ENCODE data around the gene ASXL3. TPM values are rescaled to one million over a fixed set of nuclear protein-coding genes. Genes with fewer than 3 reads are reported as not detected.
A peak's percentile ranks its signal among the peaks of the same experiment; 100 is the strongest.

ASXL3 gene
- total RNA-seq (2021) (0.11 TPM in 2 replicates), Bru-seq, nascent RNA (percentile 16 among the genes with signal in this experiment), BruChase-seq, experiment 1, labeled RNA remaining after a 2-hour chase (percentile 16 among the genes with signal in this experiment), BruChase-seq, experiment 2, labeled RNA remaining after a 6-hour chase (percentile 3 among the genes with signal in this experiment)
- long read RNA-seq: 0 reads

DNA sequence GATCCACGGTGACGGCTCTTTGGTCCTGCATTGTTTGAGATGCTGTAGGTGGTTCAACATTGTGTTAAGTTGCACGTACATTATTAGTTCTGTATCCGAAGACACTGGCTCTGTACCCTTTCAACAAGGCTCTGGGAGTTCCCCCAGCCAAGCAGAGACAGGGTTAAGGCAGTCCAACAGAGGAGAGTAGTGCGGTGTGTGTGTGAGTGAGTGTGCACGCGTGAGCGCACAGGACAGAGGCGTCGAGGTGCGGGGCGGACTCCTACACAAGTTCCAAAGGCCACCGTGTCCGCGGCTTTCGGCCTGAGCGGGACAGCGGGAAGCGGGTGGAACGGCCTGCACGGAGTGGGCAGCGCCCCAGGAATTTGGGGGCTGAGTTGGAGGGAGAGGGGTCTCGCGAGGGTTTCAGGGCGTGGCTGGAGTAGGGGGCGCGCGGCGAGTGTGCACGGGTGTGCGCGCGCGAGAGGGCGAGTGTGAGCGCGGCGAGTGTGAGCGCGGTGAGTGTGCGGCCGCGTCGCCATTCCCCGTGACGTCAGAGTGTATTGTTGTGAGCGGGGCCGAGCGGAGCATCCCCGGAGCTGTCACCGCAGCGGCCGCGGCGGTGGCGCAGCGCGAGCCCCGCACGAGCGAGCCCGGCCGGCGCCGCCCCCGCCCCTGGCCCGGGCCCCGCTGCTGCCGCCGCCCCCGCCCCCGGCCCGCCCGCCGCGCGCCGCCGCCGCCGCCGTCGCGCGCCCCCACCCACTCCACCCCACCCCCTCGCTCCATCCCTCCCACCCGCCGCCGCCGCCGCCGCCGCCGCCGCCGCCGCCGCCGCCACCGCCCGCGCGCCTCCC lies at the start of gene ASXL3:
ASXL3 (plus strand) TSS at position 535 of the 833 bp plus-strand sequence. CDS start 413 bp downstream, outside the sequence.
- peak within 1 kb of the TSS; percentile 47 for H3K4me3 ChIP-seq (ENCODE audit: low read depth, low read length, poor library complexity, severe bottlenecking)
- POLR2A ChIA-PET (ENCODE audit: low non-redundant PET): no interaction called here
- no peaks in the 10 kb centered on the region for H3K36me3 ChIP-seq (ENCODE audit: insufficient read depth, low read length, poor library complexity, severe bottlenecking)
- peak; percentile 20 for DNase-seq (ENCODE audit: low spot score)
- no peak for TF ChIP-seq EZH2 (IDR thresholded peaks at IDR 0.05; ENCODE audit: borderline replicate concordance, low read depth, low read length, poor library complexity, severe bottlenecking)
- TF ChIP-seq, protein P1, sequence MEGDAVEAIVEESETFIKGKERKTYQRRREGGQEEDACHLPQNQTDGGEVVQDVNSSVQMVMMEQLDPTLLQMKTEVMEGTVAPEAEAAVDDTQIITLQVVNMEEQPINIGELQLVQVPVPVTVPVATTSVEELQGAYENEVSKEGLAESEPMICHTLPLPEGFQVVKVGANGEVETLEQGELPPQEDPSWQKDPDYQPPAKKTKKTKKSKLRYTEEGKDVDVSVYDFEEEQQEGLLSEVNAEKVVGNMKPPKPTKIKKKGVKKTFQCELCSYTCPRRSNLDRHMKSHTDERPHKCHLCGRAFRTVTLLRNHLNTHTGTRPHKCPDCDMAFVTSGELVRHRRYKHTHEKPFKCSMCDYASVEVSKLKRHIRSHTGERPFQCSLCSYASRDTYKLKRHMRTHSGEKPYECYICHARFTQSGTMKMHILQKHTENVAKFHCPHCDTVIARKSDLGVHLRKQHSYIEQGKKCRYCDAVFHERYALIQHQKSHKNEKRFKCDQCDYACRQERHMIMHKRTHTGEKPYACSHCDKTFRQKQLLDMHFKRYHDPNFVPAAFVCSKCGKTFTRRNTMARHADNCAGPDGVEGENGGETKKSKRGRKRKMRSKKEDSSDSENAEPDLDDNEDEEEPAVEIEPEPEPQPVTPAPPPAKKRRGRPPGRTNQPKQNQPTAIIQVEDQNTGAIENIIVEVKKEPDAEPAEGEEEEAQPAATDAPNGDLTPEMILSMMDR (conservative IDR thresholded peaks at IDR 0.05; ENCODE audit: low read depth, low read length): no peak
- intact Hi-C loops (cut with micrococcal nuclease; ENCODE audit: unreplicated experiment): no loop called here
- BruUV-seq (replicated peaks): no TSS peak
- no peaks in the 10 kb centered on the region for H3K9me3 ChIP-seq (ENCODE audit: low read depth, low read length, poor library complexity, severe bottlenecking)
- CTCF ChIA-PET: no interaction called here
- H3K4me1 ChIP-seq (ENCODE audit: insufficient read depth, low read length, poor library complexity, severe bottlenecking): no peaks in the 10 kb centered on the region
- H3K27me3 ChIP-seq (replicated peaks; ENCODE audit: insufficient read depth, low read depth, low read length, poor library complexity): peaks cover 70% of the 10 kb centered on the region
- H3K27ac ChIP-seq (ENCODE audit: low read depth, low read length, poor library complexity, severe bottlenecking): no peak within 1 kb of the TSS

DNA sequence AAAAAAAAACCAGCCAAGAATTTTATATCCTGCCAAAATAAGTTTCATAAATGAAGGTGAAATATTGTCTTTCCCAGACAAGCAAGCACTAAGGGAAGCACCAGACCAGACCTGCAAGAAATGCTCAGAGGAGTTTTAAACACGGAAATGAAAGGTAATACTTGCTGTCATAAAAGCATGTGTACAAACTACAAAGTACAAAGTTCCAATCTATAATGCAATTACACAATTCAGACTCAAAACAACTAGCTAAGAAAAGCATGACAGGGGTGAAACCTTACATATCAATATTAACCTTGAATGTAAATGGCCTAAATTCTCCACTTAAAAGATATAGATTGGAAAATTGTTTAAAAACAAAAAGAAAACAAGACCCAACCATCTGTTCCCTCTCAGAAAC lies 45.0 kb upstream of the ASXL3 start:
- H3K4me1 ChIP-seq (ENCODE audit: insufficient read depth, low read length, poor library complexity, severe bottlenecking): no peaks in the 10 kb centered on the region
- intact Hi-C loops (cut with micrococcal nuclease; ENCODE audit: unreplicated experiment): no loop called here
- TF ChIP-seq, protein P1 (conservative IDR thresholded peaks at IDR 0.05; ENCODE audit: low read depth, low read length): no peak
- TF ChIP-seq EZH2 (IDR thresholded peaks at IDR 0.05; ENCODE audit: borderline replicate concordance, low read depth, low read length, poor library complexity, severe bottlenecking): no peak
- H3K27me3 ChIP-seq (replicated peaks; ENCODE audit: insufficient read depth, low read depth, low read length, poor library complexity): no peaks in the 10 kb centered on the region
- H3K27ac ChIP-seq (ENCODE audit: low read depth, low read length, poor library complexity, severe bottlenecking): no peak overlapping the region
- H3K4me3 ChIP-seq (ENCODE audit: low read depth, low read length, poor library complexity, severe bottlenecking): no peak overlapping the region
- ChIA-PET POLR2A (ENCODE audit: low non-redundant PET) (no interaction called here), CTCF (no interaction called here)
- no peaks in the 10 kb centered on the region for H3K36me3 ChIP-seq (ENCODE audit: insufficient read depth, low read length, poor library complexity, severe bottlenecking)
- DNase-seq (ENCODE audit: low spot score): no peak
- BruUV-seq (replicated peaks): no TSS peak
- H3K9me3 ChIP-seq (ENCODE audit: low read depth, low read length, poor library complexity, severe bottlenecking): no peaks in the 10 kb centered on the region

DNA sequence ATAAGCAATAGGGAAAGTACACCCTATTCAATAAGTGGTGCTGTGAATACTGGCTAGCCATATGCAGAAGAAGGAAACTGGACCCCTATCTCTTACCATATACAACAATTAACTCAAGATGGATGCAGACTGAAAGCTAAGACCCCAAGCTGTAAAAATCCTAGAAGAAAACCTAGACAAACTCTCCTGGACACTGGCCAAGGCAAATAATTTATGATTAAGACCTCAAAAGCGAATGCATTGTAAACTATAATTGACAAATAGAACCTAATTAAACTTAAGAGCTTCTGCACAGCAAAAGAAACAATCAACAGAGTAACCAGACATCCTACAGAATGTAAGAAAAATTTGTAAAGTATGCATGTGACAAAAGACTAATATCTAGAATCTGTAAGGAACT lies 41.1 kb upstream of the ASXL3 start:
- no peak overlapping the region for H3K4me3 ChIP-seq (ENCODE audit: low read depth, low read length, poor library complexity, severe bottlenecking)
- POLR2A ChIA-PET (ENCODE audit: low non-redundant PET): no interaction called here
- intact Hi-C loops (cut with micrococcal nuclease; ENCODE audit: unreplicated experiment): no loop called here
- H3K9me3 ChIP-seq (ENCODE audit: low read depth, low read length, poor library complexity, severe bottlenecking): no peaks in the 10 kb centered on the region
- no peaks in the 10 kb centered on the region for H3K27me3 ChIP-seq (replicated peaks; ENCODE audit: insufficient read depth, low read depth, low read length, poor library complexity)
- no TSS peak for BruUV-seq (replicated peaks)
- CTCF ChIA-PET: no interaction called here
- no peaks in the 10 kb centered on the region for H3K4me1 ChIP-seq (ENCODE audit: insufficient read depth, low read length, poor library complexity, severe bottlenecking)
- H3K27ac ChIP-seq (ENCODE audit: low read depth, low read length, poor library complexity, severe bottlenecking): no peak overlapping the region
- no peak for DNase-seq (ENCODE audit: low spot score)
- no peaks in the 10 kb centered on the region for H3K36me3 ChIP-seq (ENCODE audit: insufficient read depth, low read length, poor library complexity, severe bottlenecking)
- no peak for TF ChIP-seq EZH2 (IDR thresholded peaks at IDR 0.05; ENCODE audit: borderline replicate concordance, low read depth, low read length, poor library complexity, severe bottlenecking)
